ENCODE measurements around the gene GRK4. TPM values are rescaled to one million over a fixed set of nuclear protein-coding genes. Genes with fewer than 3 reads are reported as not detected.

The GRK4 gene
- total and polyA plus RNA-seq, 2 of the 8 experiments (the other 6 are each of a cell fraction or from before 2014, with no cell fraction given): 0.77 to 1.8 TPM

DNA sequence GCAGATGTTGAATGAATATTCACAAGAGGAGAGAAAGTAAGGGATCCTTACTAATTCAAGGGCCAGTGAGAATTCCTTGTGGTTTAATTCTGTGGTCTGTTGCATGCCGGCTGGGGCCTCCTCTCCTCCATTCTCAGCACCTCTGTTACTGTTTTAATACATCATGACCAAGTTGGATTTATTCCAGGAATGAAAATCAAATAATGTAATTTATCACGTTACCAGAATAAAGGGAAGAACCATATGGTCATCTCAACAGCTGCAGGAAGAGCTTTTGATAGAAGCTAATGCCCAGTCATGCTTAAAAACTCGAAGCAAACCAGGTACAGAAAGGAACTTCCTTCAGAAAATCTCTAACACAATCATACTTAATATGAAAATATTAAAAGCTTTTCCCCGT lies 54.1 kb downstream of the GRK4 start:
- no peaks in the 10 kb centered on the region for H3K79me2 ChIP-seq (ENCODE audit: control insufficient read depth in 1 of 2, insufficient read depth in 2 of 2, low read length in 2 of 2)
- no peaks in the 10 kb centered on the region for H3K36me3 ChIP-seq (ENCODE audit: control insufficient read depth in 2 of 4, insufficient read depth in 4 of 4, low read length in 3 of 4)
- H3K27me3 ChIP-seq (replicated peaks in 1 of 4; ENCODE audit: control insufficient read depth in 3 of 4, extremely low read depth in 1 of 4, insufficient read depth in 3 of 4, low read length in 3 of 4): no peaks in the 10 kb centered on the region
- no peak overlapping the region for H2AK5ac ChIP-seq (ENCODE audit: low read depth, low read length)
- H3K79me1 ChIP-seq (ENCODE audit: low read depth, low read length): no peaks in the 10 kb centered on the region
- H4K8ac ChIP-seq (ENCODE audit: extremely low read depth, insufficient read depth, low read length): no peak overlapping the region
- H3K9me3 ChIP-seq (ENCODE audit: insufficient read depth in 2 of 2, low read depth in 1 of 2, low read length in 1 of 2): no peaks in the 10 kb centered on the region
- H2BK15ac ChIP-seq (ENCODE audit: low read length): no peak overlapping the region
- TF ChIP-seq HDAC2 (IDR thresholded peaks at IDR 0.05; ENCODE audit: borderline replicate concordance in 1 of 2, low read depth in 2 of 2, low read length in 2 of 2): no peak
- TF ChIP-seq EP300 (IDR thresholded peaks at IDR 0.05; ENCODE audit: borderline replicate concordance in 1 of 2, low read depth in 2 of 2, low read length in 2 of 2): no peak
- TF ChIP-seq TBP (IDR thresholded peaks at IDR 0.05; ENCODE audit: low read depth, low read length): no peak
- no peak for TF ChIP-seq YY1 (IDR thresholded peaks at IDR 0.05; ENCODE audit: low read depth, low read length)
- no peak for TF ChIP-seq E2F6 (IDR thresholded peaks at IDR 0.05)
- TF ChIP-seq CBX8 (IDR thresholded peaks at IDR 0.05; ENCODE audit: borderline replicate concordance, low read depth, low read length): no peak
- TF ChIP-seq TAF7 (optimal IDR thresholded peaks at IDR 0.05; ENCODE audit: borderline replicate concordance, low read depth, low read length): no peak
- H2BK20ac ChIP-seq (ENCODE audit: low read length): no peak overlapping the region
- H3K4ac ChIP-seq (replicated peaks; ENCODE audit: insufficient read length, low read depth, low read length): no peak overlapping the region
- peaks cover 0 to 7% (median 1%) of the 10 kb centered on the region in 4 experiments; a peak in 4 of 7 replicates for H3K4me1 ChIP-seq (replicated peaks in 1 of 4; ENCODE audit: control insufficient read depth in 3 of 4, insufficient read depth in 4 of 4, low read length in 3 of 4)
- H3K4me3 ChIP-seq (ENCODE audit: extremely low read depth in 1 of 4, insufficient read depth in 2 of 4, low read depth in 3 of 4, low read length in 4 of 4): no peak overlapping the region
- no peak overlapping the region for H3K27ac ChIP-seq (ENCODE audit: low read depth, low read length)
- FAIRE-seq (no peak), DNase-seq (ENCODE audit: low read depth in 1 of 2, low spot score in 2 of 2) (no peak)
- no peak overlapping the region for H2AFZ ChIP-seq (ENCODE audit: low read length)
- no peak overlapping the region for H3K18ac ChIP-seq (ENCODE audit: extremely low read depth, low read length)
- ChIA-PET CTCF (ENCODE audit: partially characterized antibody) (interaction anchor here (0.6 to 1.1 kb wide), 2 partner anchors 9 to 21 kb away, joined by 3 to 4 read pairs; no protein-coding TSS in a partner anchor), POLR2A (ENCODE audit: partially characterized antibody) (no interaction called here)
- H2BK12ac ChIP-seq (ENCODE audit: low read depth, low read length): no peak overlapping the region
- no peaks in the 10 kb centered on the region for H4K20me1 ChIP-seq (replicated peaks in 1 of 2; ENCODE audit: control insufficient read depth in 1 of 2, insufficient read depth in 2 of 2, low read length in 2 of 2)
- H3K9ac ChIP-seq (replicated peaks in 1 of 4; ENCODE audit: extremely low read depth in 1 of 4, low read depth in 3 of 4, low read length in 3 of 4): no peak overlapping the region
- H3K23me2 ChIP-seq (ENCODE audit: low read depth, low read length): no peaks in the 10 kb centered on the region
- no peak overlapping the region for H3K23ac ChIP-seq (ENCODE audit: insufficient read length)
- H3K4me2 ChIP-seq (ENCODE audit: insufficient read depth in 1 of 2, low read depth in 2 of 2, low read length in 2 of 2): no peak overlapping the region
- no peak overlapping the region for H2BK5ac ChIP-seq (ENCODE audit: low read depth, low read length)
- no peak overlapping the region for H2BK120ac ChIP-seq (replicated peaks; ENCODE audit: low read depth, low read length)
- no peak overlapping the region for H3K14ac ChIP-seq (ENCODE audit: insufficient read length)
- no peak overlapping the region for H4K5ac ChIP-seq (ENCODE audit: insufficient read length, low read depth, low read length)
- WGBS, 2 experiments (ENCODE audit: extremely low coverage in 1 of 2, insufficient coverage in 1 of 2, insufficient read length in 1 of 2, insufficient replicate concordance in 2 of 2, low coverage in 1 of 2, low lambda C conversion rate in 2 of 2, missing lambda C conversion rate in 1 of 2): 85% methylated on average over 4 of the region's 4 CpGs; no CpG with 5 or more reads in 1 of the 2 experiments
- no peak overlapping the region for H3K56ac ChIP-seq (replicated peaks; ENCODE audit: insufficient read length, low read depth, low read length)
- no peak overlapping the region for H4K91ac ChIP-seq (replicated peaks; ENCODE audit: insufficient read length, low read length)
